D721Med (cell line): ENCODE measurements around the gene BPIFA3.
A peak's percentile ranks its signal among the peaks of the same experiment; 100 is the strongest.

Experiments
- DNase-seq: peaks from one replicate; pipeline ENCODE4 v3.0.0; 2011; ENCODE audit warnings: low spot score; ENCODE audit not compliant: insufficient read length
- FAIRE-seq: peaks from 2 replicates; lab custom pipeline; 2011; peaks lifted over from hg19 to GRCh38; lab: Jason Lieb, UNC
- CTCF ChIP-seq: IDR thresholded peaks from 2 replicates; pipeline ENCODE4 v1.5.1; 2012; ENCODE audit warnings: mild to moderate bottlenecking, control low read depth; ENCODE audit not compliant: insufficient read depth; ENCODE audit errors: missing control alignments

Gene BPIFA3

GRCh38 chr20:33210371-33210770, 6.8 kb upstream of the BPIFA3 start:
- FAIRE-seq (no peak), DNase-seq (no peak)
- TF ChIP-seq CTCF = no peak

- peak; percentile 11 for FAIRE-seq
- peak; percentile 69 for TF ChIP-seq CTCF
- peak; percentile 66 for DNase-seq
Observed at GRCh38 chr20:33211817-33212424, 5.2 kb upstream of the BPIFA3 start.

GRCh38 chr20:33224399-33224798, 7.2 kb downstream of the BPIFA3 start:
- TF ChIP-seq CTCF = no peak
- DNase-seq (no peak), FAIRE-seq (no peak)

- DNase-seq = no peak
- no peak for FAIRE-seq
- no peak for TF ChIP-seq CTCF
Observed at GRCh38 chr20:33229843-33230242, 12.7 kb downstream of the BPIFA3 start.

GRCh38 chr20:33231237-33231636, 14.1 kb downstream of the BPIFA3 start:
- TF ChIP-seq CTCF = no peak
- no peak for FAIRE-seq
- DNase-seq = no peak

- FAIRE-seq (no peak), DNase-seq (no peak)
- TF ChIP-seq CTCF = no peak
Observed at GRCh38 chr20:33232486-33233072, 15.4 kb downstream of the BPIFA3 start.

GRCh38 chr20:33233129-33233774, 16.1 kb downstream of the BPIFA3 start:
- TF ChIP-seq CTCF = peak; percentile 40
- DNase-seq = no peak
- FAIRE-seq = no peak
